HG02973 (cell line): ENCODE results near the gene RUNX1.

Experiments used
- ATAC-seq: cut with Tn5 transposase; IDR thresholded peaks from one replicate; pipeline ENCODE4 v1.9.1; 2021; ENCODE audit warnings: moderate library complexity; ENCODE audit not compliant: unreplicated experiment

Gene RUNX1

GRCh38 chr21:35037384-35037765, 11.7 kb downstream of the RUNX1 start:
- ATAC-seq = no peak

- ATAC-seq = no peak
Measured at GRCh38 chr21:35036465-35037383, 12.4 kb downstream of the RUNX1 start.

- ATAC-seq = no peak
Measured at GRCh38 chr21:35035581-35035980, 13.5 kb downstream of the RUNX1 start.

DNA sequence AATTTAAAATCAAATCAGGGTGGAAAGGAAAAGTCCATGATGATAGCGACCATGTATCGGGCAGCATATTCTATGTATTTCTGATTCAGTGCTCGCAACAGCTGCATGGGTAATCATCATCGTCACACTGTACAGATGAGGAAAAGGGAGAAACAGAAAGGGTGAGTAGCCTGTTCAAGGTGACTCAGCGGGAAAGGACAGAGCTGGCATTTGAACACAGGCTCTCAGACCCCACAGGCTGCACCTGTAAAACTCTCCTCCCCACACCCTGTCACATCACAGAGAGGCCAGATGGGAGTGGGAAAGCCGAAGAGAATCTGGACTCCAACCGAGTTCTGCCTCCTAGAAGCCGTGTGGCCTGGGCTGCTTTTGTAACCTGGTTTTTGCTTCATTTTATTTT, 14.0 kb downstream of the RUNX1 start:
- ATAC-seq = no peak

DNA sequence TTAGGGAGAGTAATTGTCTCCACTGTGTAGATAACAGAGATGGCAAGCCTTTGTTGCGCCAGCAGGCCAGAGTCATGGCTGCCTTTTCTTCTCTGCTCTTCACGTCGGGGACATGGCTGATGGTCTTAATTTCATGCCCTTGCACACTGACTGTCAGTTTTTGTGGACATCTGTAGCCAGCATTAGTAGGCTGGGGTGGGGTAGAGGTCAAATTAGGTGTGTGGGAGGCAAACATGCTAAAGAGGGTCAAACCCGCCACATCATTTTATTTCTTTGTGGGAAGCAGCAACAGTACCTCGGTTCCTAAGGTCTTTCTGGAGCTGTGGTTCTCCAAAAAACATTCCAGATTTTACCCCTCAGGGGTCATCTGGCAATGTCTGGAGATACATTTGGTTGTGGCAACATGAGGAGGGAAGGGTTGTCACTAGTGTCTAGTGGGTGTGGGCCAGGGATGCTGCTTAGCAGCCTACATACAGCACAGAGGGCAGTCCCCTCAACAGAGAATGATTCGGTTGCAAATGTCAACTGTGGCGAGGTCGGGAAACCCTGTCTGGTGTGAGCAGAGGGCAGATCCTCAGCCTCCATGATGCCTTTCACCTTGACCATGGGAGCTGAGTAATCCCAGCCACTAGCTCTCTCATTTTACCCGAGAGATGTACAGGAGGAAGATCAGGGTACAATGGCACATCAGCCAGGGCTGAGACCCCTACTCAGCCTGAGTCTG, 14.7 kb downstream of the RUNX1 start:
- ATAC-seq = no peak

- ATAC-seq = no peak
Measured at GRCh38 chr21:35032474-35033263, 16.4 kb downstream of the RUNX1 start.

- no peak for ATAC-seq
Measured at GRCh38 chr21:35028451-35028978, 20.6 kb downstream of the RUNX1 start.

DNA sequence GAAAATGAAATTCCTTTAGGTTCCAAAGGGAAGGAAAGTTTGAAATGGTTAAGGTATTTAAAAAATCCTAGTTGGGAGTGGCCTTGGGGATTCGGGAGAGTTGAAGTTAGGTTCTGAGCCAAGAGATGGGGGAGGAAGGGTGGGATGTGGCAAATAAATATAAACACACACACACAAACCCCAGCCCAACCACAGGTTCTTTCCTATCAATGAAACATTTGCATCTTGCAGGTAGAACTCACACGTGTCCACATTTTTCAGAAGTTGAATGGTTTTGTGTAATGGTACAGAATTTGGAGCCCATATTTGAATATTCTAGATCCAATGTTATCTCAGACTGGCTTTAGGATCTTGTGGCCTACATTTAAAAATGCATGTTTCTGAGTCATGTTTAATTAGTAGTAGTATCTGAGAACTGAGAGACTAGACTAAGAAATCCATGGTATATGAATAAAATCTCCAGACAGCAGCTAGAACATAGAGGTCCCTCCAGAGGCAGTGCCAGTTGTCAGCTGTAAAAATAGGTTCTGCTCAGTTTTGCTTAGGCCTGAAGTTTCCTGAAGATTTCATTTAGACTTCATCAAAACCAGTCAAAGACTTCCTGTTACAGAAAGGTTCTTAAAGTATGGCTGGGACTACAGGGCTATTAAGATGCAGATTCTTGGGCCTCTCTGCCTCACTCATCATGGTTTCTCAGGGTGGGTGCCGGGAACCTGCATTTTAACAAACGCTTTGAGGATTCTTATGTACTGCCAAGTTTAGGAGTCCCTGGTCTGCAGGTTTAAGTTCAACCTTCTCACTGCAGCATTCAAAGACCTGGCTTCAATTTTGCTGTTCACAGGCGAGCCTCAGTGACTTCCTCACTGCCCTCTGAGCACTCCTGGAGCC, 21.3 kb downstream of the RUNX1 start:
- no peak for ATAC-seq

- ATAC-seq = peak; percentile 71
Measured at GRCh38 chr21:35026617-35027562, 22.2 kb downstream of the RUNX1 start.

DNA sequence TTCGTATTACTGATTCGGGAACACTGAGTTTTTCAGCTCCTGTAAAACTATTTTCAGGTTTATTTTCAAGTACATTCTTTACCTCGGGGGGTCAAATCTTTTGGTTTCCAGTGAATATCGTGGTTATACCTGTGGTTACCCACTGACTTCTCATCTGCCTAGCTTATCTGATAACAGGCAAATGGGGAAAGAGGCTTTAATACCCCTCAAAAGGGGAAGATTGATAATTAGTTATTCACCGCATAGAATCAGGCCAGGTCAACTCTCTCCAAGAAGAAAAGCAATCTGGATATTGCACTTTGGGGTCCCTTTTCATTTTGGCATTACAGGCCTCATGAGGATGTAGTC, 23.0 kb downstream of the RUNX1 start:
- no peak for ATAC-seq

DNA sequence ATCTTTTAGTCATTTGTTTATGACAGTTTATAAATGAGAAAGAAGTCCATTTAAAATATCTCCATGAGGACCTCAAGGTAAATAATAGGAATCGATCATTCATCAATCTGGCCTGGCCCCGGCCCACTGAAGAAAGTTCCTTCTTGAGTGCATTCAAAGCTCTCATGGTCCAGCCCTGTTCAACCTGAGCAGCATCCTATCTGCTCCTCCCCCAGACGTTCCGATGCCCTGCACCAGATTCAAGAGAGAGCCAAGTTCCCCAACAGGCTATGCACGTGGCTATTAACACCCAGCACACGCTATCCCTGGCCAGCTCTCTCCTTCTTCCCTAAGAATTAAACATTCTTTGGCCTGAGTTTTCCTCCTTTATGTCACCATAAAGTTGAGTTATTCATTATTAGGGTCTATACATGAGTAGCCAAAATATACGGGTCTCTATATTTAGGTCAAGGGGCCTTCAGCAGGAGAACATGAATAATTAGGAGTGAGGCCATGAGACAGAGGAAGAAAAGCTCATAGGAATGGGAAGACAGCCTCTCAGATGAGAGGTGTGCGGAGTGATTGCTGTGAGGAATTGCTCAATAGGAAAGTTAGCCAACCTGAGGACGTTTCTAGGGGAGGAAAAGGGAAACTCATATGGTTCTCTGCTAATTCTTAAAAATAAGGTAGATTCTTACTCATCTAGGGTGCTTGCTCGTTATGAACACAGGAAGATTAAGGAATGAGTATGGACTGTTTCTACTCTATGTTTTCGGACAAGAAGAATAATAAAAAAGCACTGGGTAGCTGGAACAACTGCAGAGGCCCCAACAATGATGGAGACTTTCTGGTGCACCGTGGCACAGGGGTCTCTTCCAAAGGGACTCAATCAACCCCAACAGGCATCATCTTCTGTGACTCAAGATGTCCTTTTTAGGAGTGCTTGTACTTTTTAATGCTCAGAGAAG, 23.6 kb downstream of the RUNX1 start:
- ATAC-seq = no peak

DNA sequence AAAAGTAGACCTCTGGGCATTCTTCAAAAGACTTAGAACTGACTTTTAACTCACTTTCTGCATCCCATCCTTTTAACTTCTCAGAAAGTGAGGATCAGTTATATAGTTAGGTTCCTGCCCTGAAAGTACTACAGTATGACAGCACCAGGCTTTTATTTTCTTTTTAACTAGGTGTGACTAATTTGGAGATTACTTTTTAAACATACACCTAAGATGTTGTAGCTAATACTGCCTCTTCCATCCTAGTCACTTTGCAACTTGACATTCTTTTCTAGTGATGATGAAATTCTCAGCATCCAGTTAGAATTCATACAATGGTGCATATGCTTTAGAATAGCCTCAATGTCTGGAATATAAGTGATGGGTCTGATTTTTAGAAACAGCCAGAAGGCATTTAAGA, 24.6 kb downstream of the RUNX1 start:
- no peak for ATAC-seq

DNA sequence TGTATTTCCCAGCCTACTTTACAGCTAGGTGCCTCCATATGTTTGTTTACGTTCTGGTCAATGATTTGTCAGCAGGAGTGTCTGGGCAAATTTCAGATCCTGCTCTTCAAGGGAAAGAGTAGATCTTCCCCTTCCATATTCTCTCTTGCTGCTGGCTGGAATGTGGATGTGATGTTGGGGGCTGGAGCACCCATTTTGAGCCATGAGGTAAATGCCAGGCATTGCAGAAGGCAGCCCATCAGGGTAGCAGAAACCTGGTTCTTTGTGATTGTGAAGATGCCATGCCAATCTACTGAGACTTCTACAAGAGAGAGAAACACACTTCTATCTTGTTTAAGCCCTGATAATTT, 25.1 kb downstream of the RUNX1 start:
- ATAC-seq = no peak

DNA sequence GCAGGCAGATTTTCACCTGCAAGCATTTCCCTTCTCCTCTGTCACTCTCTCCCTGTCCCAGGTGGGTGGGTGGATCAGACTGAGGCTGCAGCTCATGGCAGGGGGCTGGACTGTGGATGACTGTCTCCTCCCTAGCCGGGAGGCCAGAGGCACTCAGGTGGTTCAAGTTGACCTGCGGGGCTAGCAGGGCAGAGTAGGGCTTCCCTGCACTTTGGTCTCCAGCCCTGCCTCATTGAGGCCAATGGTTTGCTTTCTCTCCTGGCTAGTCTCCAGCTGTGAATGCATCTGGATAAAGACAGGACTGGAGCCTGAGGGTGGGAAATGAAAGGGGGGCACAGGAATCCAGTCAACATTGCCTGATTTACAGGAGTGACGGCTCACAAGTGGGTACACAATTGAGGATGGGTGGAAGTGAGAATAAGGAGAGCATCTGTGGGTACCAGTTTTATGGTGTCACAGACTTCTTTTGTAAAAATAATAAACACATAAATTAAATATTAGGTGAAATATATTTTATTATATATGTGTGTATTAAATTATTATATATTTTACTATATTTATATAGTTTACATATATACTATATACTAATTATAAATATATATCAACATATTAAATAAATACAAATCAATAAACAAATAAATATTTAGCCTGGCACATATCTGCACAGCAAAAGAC, 25.6 kb downstream of the RUNX1 start:
- ATAC-seq = no peak

DNA sequence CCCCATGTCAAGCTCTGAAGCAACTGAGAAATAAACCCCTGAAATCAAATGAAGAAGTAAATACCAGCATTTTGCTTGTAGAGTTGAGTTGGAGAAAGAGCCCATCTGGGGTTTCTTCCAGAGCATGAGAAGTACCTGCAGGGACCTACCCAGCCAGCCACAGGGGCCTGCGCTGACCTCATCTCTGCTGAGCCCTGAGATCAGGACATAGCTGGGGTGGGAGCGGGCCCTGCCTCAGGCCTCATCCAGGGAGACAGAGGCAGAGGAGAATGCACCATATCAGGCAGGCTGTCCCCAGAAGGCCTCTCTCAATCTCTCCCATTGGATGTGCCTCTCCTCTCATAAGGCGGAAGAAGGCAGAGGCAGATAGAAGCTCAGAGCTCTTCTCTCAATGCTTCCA, 27.6 kb downstream of the RUNX1 start:
- ATAC-seq = no peak

GRCh38 chr21:35020902-35021301, 28.2 kb downstream of the RUNX1 start:
- ATAC-seq = no peak

DNA sequence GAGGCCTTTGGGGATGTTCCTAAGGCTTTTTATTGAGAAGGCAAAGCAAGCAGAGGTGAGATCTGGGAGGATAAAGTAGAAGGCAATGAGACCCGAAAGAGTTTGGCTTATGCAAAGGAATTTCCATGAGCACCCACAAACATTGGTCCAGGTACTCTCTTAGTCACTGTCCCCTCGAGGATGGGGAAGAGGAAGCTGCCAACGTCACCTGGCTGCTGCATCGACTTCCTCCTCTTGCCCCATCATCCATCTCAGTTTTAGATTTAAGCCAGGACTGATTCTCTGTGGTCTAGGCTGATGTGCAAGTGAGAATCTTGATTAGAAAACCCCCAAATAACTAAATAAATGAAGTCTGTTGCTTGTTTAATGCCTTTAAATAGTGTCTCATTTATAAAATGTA, 28.7 kb downstream of the RUNX1 start:
- no peak for ATAC-seq

DNA sequence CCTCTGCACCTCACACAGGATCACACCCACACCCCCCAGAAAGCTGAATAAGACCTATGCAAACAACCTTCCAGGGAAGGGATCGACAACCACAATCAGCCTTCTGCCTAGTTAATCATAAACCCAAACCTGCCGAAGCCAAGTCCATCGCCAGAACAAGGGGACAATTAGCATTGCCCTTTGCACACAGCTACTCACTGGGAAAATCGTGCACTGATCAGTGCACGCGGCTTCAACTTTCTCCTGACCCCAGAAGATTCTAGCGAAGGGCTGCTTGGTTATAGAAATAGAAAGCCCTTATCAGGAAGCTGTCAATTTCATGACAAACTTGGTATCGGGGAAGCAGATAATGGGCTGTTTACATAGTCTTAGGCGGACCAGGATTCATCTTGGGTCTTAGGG, 29.5 kb downstream of the RUNX1 start:
- ATAC-seq = no peak
